Transverse colon (tissue), 4 donors: ENCODE results near the gene NPR1. TPM values are rescaled to one million over a fixed set of nuclear protein-coding genes. Genes with fewer than 3 reads are reported as not detected.

ENCODE experiments used
- DNase-seq: peaks from one replicate; pipeline ENCODE4 v3.0.0-alpha.2; 2019
- H3K27ac ChIP-seq, 4 donors: fragments of 200-600 bp; sonication (generic); 2 replicates each; pipeline ENCODE4 v1.5.1; 2016 to 2018; ENCODE audit warnings: inconsistent platforms in 4 of 4
- H3K27me3 ChIP-seq: fragments of 200-600 bp; sonication (generic); 2 replicates; pipeline ENCODE4 v1.5.1; 2017; ENCODE audit warnings: inconsistent platforms
- H3K36me3 ChIP-seq, 4 donors: fragments of 200-600 bp; sonication (generic); 2 replicates each; pipeline ENCODE4 v1.5.1; 2017 to 2019; ENCODE audit warnings: inconsistent platforms in 4 of 4
- H3K4me1 ChIP-seq, 4 donors: fragments of 200-600 bp; sonication (generic); 2 replicates each; pipeline ENCODE4 v1.5.1; 2017 to 2020; ENCODE audit warnings: inconsistent platforms in 4 of 4
- H3K4me3 ChIP-seq, 4 donors: fragments of 200-600 bp; sonication (generic); 1 replicate in 1 of 4; 2 replicates in 3 of 4; pipeline versions ENCODE4 v1.5.1 to v1.6.1; 2017 to 2019; ENCODE audit warnings: inconsistent platforms in 4 of 4
- H3K9me3 ChIP-seq, 2 donors: fragments of 200-600 bp; sonication (generic); 2 replicates each; pipeline ENCODE4 v1.5.1; 2017 to 2019; ENCODE audit warnings: inconsistent platforms in 2 of 2
- CTCF ChIP-seq, 5 experiments: fragments of 200-600 bp in 3 of 5; fragments of 450-650 bp in 2 of 5; sonication (generic) in 3 of 5; IDR thresholded peaks; 1 replicate in 2 of 5; 2 replicates in 3 of 5; pipeline ENCODE4 v1.5.1; 2016 to 2017; ENCODE audit warnings: antibody characterized with exemption in 5 of 5, inconsistent platforms in 3 of 5, mild to moderate bottlenecking in 2 of 5, moderate library complexity in 1 of 5
- EP300 ChIP-seq: sonication (generic); formaldehyde crosslinking; IDR thresholded peaks from one replicate; pipeline ENCODE4 v1.6.1; 2017; ENCODE audit warnings: antibody characterized with exemption, low read depth
- POLR2A ChIP-seq: fragments of 450-650 bp; IDR thresholded peaks from one replicate; pipeline ENCODE4 v1.6.1; 2016; ENCODE audit warnings: antibody characterized with exemption, mild to moderate bottlenecking, moderate library complexity
- POLR2AphosphoS5 ChIP-seq, 3 donors: sonication (generic); formaldehyde crosslinking; IDR thresholded peaks; one replicate each; pipeline ENCODE4 v1.6.1; 2016; ENCODE audit warnings: antibody characterized with exemption in 3 of 3
- WGBS, 2 donors: methylation state at CpG; one replicate each; pipeline ENCODE4 v1.1.5; 2018; ENCODE audit warnings: low coverage in 1 of 2; 5-methylcytosine and 5-hydroxymethylcytosine counted together
- in situ Hi-C, 4 donors: fragments of 200-750 bp; cut with MboI; loops; one replicate each; pipeline versions ENCODE4 v1.15.0 to v1.15.1; 2017; ENCODE audit warnings: low sequenced_read_pairs in 3 of 4, low pct_ligation_motif_present in 1 of 4, low pct_unique_long_range_greater_than_20kb in 1 of 4
- intact Hi-C: fragments of 100-400 bp; cut with DNase I; formaldehyde crosslinking; loops from one replicate; pipeline ENCODE4 v1.15.1; 2023; ENCODE audit warnings: low total_unique reads
- total RNA-seq, 4 donors: library from RNA; depleted of rRNA; stranded (reverse); fragments of >200 nt; gene quantifications; one replicate each; pipeline ENCODE4 v1.1.0, GENCODE V29; 2016

NPR1 gene
- total RNA-seq, 4 donors from 2014 or later: 9.8 to 25.1 (median 13.4) TPM

- no peak for TF ChIP-seq POLR2A
- no peak for TF ChIP-seq POLR2AphosphoS5 (IDR thresholded peaks at IDR 0.05)
- TF ChIP-seq CTCF (IDR thresholded peaks at IDR 0.05): no peak
- no peak for TF ChIP-seq EP300
- intact Hi-C loops: no loop called here
- no peak for DNase-seq
These were observed 28.6 kb upstream of the NPR1 start for GRCh38 chr1:153649863-153650235.

GRCh38 chr1:153651771-153652170 is 26.7 kb upstream of the NPR1 start:
- in situ Hi-C loops: loop anchor here in 2 of 4 donors (25.0 kb wide), 2 partner anchors 311 to 336 kb away; partner anchors contain the start of genes CREB3L4 (in 1 of the 2), CRTC2 (in 1 of the 2), JTB (in 1 of the 2) and RAB13 (in 1 of the 2)
- H3K27ac ChIP-seq: no peak overlapping the region
- H3K4me1 ChIP-seq: peaks cover 0 to 11% (median 4%) of the 10 kb centered on the region in 4 donors
- H3K4me3 ChIP-seq: no peak overlapping the region
- intact Hi-C loops: no loop called here
- WGBS, 2 donors: 29 to 80% methylated on average over 1 of the region's 1 CpG
- no peaks in the 10 kb centered on the region for H3K27me3 ChIP-seq
- TF ChIP-seq CTCF (IDR thresholded peaks at IDR 0.05): no peak
- TF ChIP-seq POLR2A: no peak
- TF ChIP-seq EP300: no peak
- TF ChIP-seq POLR2AphosphoS5 (IDR thresholded peaks at IDR 0.05): no peak
- DNase-seq: no peak
- no peaks in the 10 kb centered on the region for H3K9me3 ChIP-seq
- no peaks in the 10 kb centered on the region for H3K36me3 ChIP-seq

More at GRCh38 chr1:153649863-153650235, 28.6 kb upstream of the NPR1 start:
- 60% methylated on average over 2 of the region's 2 CpGs; no CpG with 5 or more reads in 1 of the 2 donors for WGBS, 2 donors
- Histone ChIP-seq H3K4me3 (no peak overlapping the region), H3K27ac (no peak overlapping the region), H3K27me3 (no peaks in the 10 kb centered on the region), H3K36me3 (peaks cover 0 to 15% (median 7%) of the 10 kb centered on the region in 4 donors), H3K9me3 (no peaks in the 10 kb centered on the region), H3K4me1 (peaks cover 0 to 11% (median 4%) of the 10 kb centered on the region in 4 donors)
- in situ Hi-C loops: loop anchor here in 2 of 4 donors (25.0 kb wide), 2 partner anchors 312 to 337 kb away; partner anchors contain the start of genes CREB3L4 (in 1 of the 2), CRTC2 (in 1 of the 2), JTB (in 1 of the 2) and RAB13 (in 1 of the 2)

DNA sequence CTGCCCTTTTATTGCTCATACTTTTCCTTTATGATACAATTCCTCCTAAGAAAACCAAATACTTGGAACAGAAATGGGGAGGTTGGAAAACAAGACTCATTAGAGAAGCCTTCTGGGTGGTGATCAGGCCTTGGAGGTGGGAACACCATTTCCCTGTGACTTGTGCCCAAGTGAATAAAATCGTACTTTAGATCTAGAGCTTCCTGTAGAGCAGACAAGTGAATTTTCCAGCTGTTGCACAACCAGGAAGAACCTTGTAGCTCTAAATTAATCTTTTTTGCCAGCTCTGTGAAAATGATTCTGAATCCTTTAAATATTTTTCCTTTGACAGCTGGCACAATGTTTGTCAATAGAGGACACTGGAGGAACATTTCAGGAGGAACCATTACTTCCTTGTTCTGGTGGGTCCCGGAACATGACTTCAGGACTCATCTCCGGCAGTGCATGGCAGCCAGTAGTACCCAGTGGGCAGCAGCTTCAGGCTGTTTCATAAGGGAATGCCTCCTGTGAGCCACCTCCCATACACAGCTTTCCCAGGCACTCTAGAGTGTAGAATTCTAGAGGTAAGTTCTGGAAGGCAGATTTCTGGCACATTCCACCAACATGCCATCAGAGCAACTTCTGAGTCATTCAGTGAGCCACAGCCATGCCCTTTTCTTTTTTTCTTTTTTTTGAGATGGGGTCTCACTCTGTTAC is 25.5 kb upstream of the NPR1 start:
- H3K27ac ChIP-seq: peak overlapping the region; percentile 42 to 59 (median 53)
- H3K36me3 ChIP-seq: no peaks in the 10 kb centered on the region
- WGBS, 2 donors: 14 to 55% methylated on average over 1 to 3 of the region's 3 CpGs
- in situ Hi-C loops (loop anchor here in 2 of 4 donors (25.0 kb wide), 2 partner anchors 309 to 334 kb away; partner anchors contain the start of genes CREB3L4 (in 1 of the 2), CRTC2 (in 1 of the 2), JTB (in 1 of the 2) and RAB13 (in 1 of the 2)), intact Hi-C loops (no loop called here)
- H3K4me1 ChIP-seq: peaks cover 0 to 12% (median 4%) of the 10 kb centered on the region in 4 donors
- H3K4me3 ChIP-seq: no peak overlapping the region
- TF ChIP-seq POLR2AphosphoS5 (IDR thresholded peaks at IDR 0.05) (no peak), CTCF (IDR thresholded peaks at IDR 0.05) (no peak), POLR2A (no peak), EP300 (no peak)
- no peaks in the 10 kb centered on the region for H3K27me3 ChIP-seq
- DNase-seq: no peak
- H3K9me3 ChIP-seq: no peaks in the 10 kb centered on the region

- H3K4me1 ChIP-seq: peaks cover 0 to 27% (median 16%) of the 10 kb centered on the region in 4 donors
- H3K27ac ChIP-seq: no peak overlapping the region
- H3K4me3 ChIP-seq: no peak overlapping the region
- no peaks in the 10 kb centered on the region for H3K27me3 ChIP-seq
- H3K36me3 ChIP-seq: no peaks in the 10 kb centered on the region
- no peak for DNase-seq
- in situ Hi-C loops (loop anchor here in 2 of 4 donors (25.0 kb wide), 2 partner anchors 307 to 332 kb away; partner anchors contain the start of genes CREB3L4 (in 1 of the 2), CRTC2 (in 1 of the 2), JTB (in 1 of the 2) and RAB13 (in 1 of the 2)), intact Hi-C loops (no loop called here)
- 86 to 96% methylated on average over 3 of the region's 3 CpGs for WGBS, 2 donors
- no peaks in the 10 kb centered on the region for H3K9me3 ChIP-seq
- TF ChIP-seq POLR2AphosphoS5 (IDR thresholded peaks at IDR 0.05) (no peak), POLR2A (no peak), CTCF (IDR thresholded peaks at IDR 0.05) (no peak), EP300 (no peak)
These were observed 23.2 kb upstream of the NPR1 start for GRCh38 chr1:153655333-153655732.
